ENCODE results near the gene PRDM15. TPM values are rescaled to one million over a fixed set of nuclear protein-coding genes. Genes with fewer than 3 reads are reported as not detected.
"Not testable (repeated sequence)": the region's sequence is repeated elsewhere in the genome, so short reads cannot be mapped to it uniquely, and the experiment has no call there.

The PRDM15 gene
- total RNA-seq, 1 experiment from 2014 or later, result 3.3 TPM

GRCh38 chr21:41808094-41808493 is 71.0 kb downstream of the PRDM15 start:
- no peak for DNase-seq (ENCODE audit: low read depth)

- DNase-seq (ENCODE audit: low read depth), result no peak
Observed at GRCh38 chr21:41806773-41807172, 72.4 kb downstream of the PRDM15 start.

- DNase-seq (ENCODE audit: low read depth), result no peak
Observed at GRCh38 chr21:41805643-41806042, 73.5 kb downstream of the PRDM15 start.

DNA sequence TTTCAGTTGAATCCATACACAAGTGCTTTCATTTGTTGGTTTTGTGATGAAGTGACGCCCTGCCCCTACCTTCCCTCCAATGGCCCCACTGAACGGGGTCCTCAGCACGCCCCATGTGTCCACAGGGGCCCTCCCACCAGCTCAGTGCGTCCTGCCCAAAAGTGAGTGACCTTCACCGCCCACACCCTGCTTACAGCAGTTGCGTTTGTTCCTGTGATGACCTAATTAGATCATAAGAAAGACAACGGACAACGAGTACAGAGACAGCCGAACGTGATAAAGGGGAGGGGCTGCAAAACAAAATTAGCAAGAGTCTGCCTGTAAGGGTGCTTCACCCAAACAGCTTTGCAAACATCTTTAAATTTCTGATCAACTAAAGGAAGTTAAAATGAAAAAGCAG is 74.1 kb downstream of the PRDM15 start:
- no peak for DNase-seq (ENCODE audit: low read depth)

DNA sequence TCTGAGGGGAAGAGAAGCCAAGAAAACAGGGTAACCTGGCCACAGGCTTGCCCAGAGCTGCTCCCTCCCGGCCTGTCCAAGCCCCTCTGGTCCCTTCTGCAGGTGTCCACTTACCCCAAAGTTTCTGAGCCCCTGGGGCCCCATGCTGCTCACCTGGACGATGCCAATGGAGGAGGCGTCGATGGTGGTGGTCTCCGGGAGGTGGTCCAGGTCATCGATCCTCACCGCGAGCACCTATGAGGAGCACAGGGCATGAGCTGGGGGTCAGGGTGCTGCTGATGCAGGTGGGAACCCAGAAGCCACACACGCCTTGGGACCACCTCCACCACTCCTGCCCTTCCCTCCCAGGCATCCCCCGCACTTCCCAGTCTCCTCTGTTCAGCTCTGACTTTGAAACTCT is 74.8 kb downstream of the PRDM15 start:
- DNase-seq (ENCODE audit: low read depth), result no peak

DNA sequence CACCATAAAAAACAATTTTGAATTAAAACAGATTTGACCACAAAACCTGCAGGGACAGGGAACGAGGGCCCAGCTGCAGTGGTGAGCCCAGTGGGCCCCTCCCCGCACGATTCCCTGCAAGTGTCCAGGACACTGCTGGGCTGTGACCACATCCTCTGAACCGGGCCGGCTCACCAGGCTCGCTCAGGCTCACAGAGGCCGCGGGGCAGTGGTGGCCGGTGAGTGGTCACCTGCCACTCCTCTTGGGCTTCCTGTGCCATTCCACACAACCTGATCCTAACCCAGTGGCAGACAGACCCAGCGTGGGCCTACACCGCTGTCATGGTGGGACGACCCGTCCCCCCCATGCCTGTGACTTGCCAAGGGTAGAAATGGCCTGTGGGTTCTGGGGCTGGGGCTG is 75.8 kb downstream of the PRDM15 start:
- DNase-seq (ENCODE audit: low read depth), result no peak

- DNase-seq (ENCODE audit: low read depth), result no peak
Observed at GRCh38 chr21:41802684-41803083, 76.5 kb downstream of the PRDM15 start.

DNA sequence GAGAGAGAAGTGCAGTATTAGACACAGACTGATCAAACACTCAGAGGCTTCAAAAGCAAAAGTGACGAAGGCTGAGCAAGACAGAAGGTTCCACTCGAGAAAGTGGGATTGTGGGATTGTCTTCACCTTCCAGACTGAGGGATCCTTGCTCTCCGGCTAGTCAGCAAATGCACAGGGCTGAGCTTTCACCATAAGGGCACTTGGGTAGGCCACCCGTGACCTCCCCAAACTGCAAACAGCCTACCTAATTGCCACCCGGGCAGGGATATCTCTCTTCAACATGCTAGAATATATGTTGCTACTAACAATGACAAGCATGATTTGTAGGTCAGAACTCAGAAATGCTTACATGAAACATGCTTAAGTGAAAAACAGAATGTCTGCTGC is 77.0 kb downstream of the PRDM15 start:
- DNase-seq (ENCODE audit: low read depth), result no peak

- no peak for DNase-seq (ENCODE audit: low read depth)
Observed at GRCh38 chr21:41801321-41802197, 77.6 kb downstream of the PRDM15 start.

- DNase-seq (ENCODE audit: low read depth), result no peak
Observed at GRCh38 chr21:41800425-41801320, 78.5 kb downstream of the PRDM15 start.

- no peak for DNase-seq (ENCODE audit: low read depth)
Observed at GRCh38 chr21:41799763-41800162, 79.4 kb downstream of the PRDM15 start.

DNA sequence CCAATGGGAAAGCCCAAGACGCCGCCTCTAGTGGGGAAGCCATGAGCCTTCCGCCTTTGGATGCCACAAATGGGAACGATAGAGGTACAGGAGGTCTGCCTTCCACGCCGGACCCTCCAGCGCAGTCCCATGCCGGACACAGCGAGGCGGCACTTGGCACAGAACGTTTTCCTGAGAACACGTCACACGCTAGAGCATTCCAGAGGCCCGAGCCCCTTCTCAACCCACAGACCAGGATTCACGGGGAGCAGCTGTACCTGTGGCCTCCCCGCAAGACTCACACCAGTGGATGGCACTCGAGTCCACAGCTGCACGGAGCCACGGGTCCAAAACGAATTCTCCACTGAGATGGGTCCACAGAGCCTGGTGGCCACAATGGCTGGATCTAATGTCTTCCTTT is 80.8 kb downstream of the PRDM15 start:
- DNase-seq (ENCODE audit: low read depth), result no peak

DNA sequence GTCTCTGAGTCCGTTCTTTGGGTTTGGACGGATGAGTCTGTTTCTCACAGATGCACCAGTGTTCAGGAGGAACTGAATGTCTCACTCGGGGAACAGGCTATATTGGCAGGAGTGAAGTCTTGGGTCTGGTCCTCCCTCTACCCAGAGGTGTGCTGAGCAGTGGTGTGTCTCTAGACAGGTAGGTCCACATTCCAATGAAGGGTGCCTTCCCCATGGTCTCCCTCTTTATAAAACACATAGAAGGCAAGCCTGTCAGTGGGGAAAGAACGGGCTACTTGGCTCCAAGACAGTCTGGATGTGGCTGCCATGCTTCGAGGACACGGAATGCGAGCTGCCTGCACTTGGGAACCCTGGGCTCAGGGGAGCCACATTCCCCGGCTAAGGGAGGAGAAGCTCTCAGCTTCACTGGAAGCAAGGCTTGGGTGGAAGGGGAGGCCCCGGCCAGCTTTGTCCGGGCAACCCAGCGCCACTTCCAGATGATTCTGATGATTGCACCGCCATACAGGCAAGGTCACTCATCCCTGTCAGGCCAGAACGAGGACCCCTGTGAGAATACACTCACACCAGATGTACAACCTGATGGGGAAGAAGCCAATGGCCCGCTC is 82.6 kb downstream of the PRDM15 start:
- no peak for DNase-seq (ENCODE audit: low read depth)

DNA sequence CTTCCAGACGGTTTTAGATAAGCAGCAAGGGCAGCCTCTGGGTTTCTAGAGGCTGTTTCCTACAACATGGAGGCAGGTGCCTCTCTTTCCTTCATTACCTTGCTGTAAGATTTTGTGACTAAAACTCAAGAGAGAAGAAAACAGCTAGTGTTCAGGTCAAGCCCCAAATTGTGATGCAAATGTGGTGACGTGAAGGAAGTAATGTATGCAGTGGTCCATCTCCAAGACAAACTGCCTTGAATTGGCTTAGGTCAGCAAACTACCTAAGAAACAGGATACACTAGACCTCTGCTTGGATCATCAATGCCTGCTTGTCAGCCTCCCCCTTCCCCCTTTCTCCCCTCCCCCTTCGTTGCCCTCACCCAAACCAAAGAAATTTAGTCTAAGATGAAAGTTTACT is 83.4 kb downstream of the PRDM15 start:
- DNase-seq (ENCODE audit: low read depth), result no peak

DNA sequence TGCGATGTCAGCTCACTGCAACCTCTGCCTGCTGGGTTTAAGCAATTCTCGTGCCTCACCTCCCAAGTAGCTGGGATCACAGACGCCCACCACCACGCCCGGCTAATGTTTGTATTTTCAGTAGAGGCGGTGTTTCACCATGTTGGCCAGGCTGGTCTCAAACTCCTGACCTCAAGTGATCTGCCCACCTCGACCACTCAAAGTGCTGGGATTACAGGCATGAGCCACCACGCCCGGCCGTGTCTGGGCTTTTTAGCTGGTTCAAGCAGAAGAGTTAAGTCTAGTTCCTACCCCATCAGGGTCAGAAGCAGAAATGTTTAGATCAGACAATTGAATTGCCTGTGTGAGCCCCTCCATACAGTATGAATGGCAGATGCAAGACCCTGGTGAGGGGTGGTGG is 84.5 kb downstream of the PRDM15 start:
- DNase-seq (ENCODE audit: low read depth), result no peak

- no peak for DNase-seq (ENCODE audit: low read depth)
Observed at GRCh38 chr21:41792711-41793110, 86.4 kb downstream of the PRDM15 start.

DNA sequence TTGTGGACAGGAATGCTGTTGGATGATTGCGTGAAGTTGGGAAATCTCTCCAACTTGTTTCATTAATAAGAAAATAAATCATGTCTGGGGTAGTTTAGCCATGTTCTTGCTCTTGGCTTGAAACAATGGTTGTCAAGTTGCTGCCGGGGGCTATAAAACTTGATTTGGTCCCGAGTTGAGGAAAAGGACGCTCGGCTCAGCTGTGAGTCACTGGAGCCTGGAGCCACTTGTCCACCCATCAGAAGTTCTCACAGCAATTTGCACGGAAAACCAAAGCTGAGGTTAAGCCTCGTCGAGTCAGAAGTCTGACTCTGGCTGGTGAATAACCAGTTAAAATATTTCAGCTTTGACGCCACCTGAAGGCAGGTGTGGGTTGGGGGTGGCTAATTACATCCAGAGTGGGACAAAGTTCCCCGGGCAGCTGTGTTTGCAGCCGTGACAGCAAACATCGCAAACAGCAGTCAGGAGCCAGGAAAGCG is 92.6 kb downstream of the PRDM15 start:
- peak; percentile 98 for DNase-seq (ENCODE audit: low read depth)

GRCh38 chr21:41785262-41785661 is 93.9 kb downstream of the PRDM15 start:
- DNase-seq (ENCODE audit: low read depth), result not testable (repeated sequence)

- no peak for DNase-seq (ENCODE audit: low read depth)
Observed at GRCh38 chr21:41784456-41785102, 94.6 kb downstream of the PRDM15 start.

DNA sequence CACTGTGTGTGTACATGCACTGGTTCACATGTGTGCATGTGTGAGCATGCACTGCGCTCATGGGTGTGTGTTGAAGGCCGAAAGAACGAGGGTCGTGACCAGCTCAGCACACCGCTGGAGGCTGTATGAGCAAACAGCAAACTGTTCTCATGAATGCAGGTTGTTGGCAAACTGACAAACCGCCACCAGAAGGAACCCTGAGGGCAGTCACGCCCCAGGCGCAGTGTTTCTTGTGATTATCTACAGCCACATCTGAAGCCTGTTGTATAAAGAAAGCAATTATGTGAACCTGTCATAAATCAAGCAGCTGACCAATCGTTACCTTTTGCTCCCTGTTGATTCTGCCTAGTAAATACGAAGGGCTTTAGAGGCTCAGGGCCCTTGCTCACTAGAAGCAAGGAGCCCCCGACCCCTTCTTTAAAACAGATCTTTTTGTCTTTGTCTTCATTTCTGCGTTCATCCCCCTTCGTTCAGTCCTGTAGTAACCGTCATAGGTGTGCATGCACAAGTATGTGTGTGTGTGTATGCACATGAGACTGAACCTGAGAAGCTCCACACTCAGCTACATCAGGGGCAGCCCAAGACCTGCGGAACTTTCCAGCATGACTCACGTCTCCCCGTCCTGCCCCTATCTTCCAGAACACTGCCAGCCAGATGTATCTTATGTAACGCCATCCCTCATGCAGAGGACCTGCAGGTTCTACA is 95.5 kb downstream of the PRDM15 start:
- peak; percentile 98 for DNase-seq (ENCODE audit: low read depth)

DNA sequence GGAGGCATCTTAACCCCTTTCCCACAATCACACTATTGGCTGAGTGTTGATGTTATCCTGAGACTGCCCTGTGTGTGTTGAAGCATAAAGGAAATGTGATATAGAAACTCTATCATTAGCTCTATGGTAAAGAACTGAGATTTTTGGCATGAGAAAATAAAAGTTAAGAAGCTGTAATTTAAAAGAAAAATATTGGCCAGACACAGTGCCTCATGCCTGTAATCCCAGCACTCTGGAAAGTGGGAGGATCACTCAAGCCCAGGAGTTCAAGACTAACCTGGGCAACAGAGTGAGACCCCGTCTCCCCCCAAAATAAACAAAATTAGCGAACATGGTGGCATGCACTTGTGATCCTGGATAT is 98.1 kb downstream of the PRDM15 start:
- no peak for DNase-seq (ENCODE audit: low read depth)
